ENCODE data around the gene OTOA.
"Not testable (repeated sequence)": the region's sequence is repeated elsewhere in the genome, so short reads cannot be mapped to it uniquely, and the experiment has no call there.

The OTOA gene

GRCh38 chr16:21704733-21705132 lies 41.0 kb downstream of the OTOA start:
- DNase-seq (ENCODE audit: extremely low read depth, low read depth), result peak; percentile 2
- H3K4me3 ChIP-seq (replicated peaks; ENCODE audit: low read depth, low read length), result no peak overlapping the region
- TF ChIP-seq CTCF (IDR thresholded peaks at IDR 0.05; ENCODE audit: low read depth, low read length, missing control alignments), result no peak

- TF ChIP-seq CTCF (IDR thresholded peaks at IDR 0.05; ENCODE audit: low read depth, low read length, missing control alignments), result peak; percentile 79
- H3K4me3 ChIP-seq (replicated peaks; ENCODE audit: low read depth, low read length), result no peak overlapping the region
- peak; percentile 26 for DNase-seq (ENCODE audit: extremely low read depth, low read depth)
These were observed 44.9 kb downstream of the OTOA start for GRCh38 chr16:21708533-21709115.

GRCh38 chr16:21710938-21711337 lies 47.2 kb downstream of the OTOA start:
- H3K4me3 ChIP-seq (replicated peaks; ENCODE audit: low read depth, low read length), result no peak overlapping the region
- DNase-seq (ENCODE audit: extremely low read depth, low read depth), result no peak
- TF ChIP-seq CTCF (IDR thresholded peaks at IDR 0.05; ENCODE audit: low read depth, low read length, missing control alignments), result no peak

GRCh38 chr16:21713549-21714368 lies 50.0 kb downstream of the OTOA start:
- no peak for TF ChIP-seq CTCF (IDR thresholded peaks at IDR 0.05; ENCODE audit: low read depth, low read length, missing control alignments)
- H3K4me3 ChIP-seq (replicated peaks; ENCODE audit: low read depth, low read length), result no peak overlapping the region
- no peak for DNase-seq (ENCODE audit: extremely low read depth, low read depth)

DNA sequence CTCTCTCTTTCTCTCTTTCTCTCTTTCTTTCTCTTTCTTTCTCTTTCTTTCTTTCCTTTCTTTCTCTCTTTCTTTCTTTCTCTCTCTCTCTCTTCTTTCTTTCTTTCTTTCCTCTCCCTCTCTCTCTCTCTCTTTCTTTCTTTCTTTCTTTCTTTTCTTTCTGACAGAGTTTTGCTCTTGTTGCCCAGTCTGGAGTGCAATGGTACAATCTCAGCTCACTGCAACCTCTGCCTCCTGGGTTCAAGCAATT lies 50.5 kb downstream of the OTOA start:
- H3K4me3 ChIP-seq (replicated peaks; ENCODE audit: low read depth, low read length); DNase-seq (ENCODE audit: extremely low read depth, low read depth): not testable (repeated sequence)

DNA sequence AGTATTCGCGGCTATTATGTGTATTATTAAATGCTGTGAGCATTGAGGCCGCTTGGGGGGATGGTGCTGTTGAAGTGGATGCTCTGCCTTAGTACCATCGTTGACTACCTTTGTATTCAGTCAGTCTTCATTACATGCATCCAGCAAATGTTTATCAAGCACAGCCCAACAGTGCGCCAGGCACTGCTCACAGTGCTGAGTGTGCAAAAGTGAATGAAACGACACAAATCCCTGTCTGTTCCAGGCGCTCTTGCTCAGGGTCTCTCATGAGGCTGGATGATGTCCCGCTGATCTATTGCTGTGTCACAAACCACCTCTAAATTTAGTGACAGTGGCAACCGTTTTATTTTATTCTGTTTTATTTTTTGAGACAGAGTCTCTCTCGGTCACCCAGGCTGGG lies 53.8 kb downstream of the OTOA start:
- DNase-seq (ENCODE audit: extremely low read depth, low read depth), result no peak
- no peak for TF ChIP-seq CTCF (IDR thresholded peaks at IDR 0.05; ENCODE audit: low read depth, low read length, missing control alignments)
- H3K4me3 ChIP-seq (replicated peaks; ENCODE audit: low read depth, low read length), result no peak overlapping the region

DNA sequence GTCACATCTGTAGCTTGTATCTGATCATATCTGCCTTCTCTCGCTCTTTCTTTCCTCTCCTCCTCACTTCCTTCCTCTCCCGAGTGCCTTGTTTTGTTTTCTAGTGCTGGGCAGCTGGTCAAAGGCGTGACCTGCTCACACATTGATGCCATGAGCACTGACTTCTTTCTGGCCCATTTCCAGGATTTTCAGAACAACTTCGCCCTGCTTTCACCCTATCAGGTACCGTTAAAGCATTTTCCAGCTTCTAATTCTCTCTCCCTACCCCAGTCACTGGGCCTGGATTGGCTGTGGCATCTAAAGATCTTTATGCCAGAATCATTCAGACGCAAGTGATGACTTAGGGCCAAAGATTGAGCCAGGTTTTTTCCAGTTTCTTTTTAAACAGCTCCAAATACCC lies 55.5 kb downstream of the OTOA start:
- H3K4me3 ChIP-seq (replicated peaks; ENCODE audit: low read depth, low read length), result no peak overlapping the region
- DNase-seq (ENCODE audit: extremely low read depth, low read depth), result no peak
- no peak for TF ChIP-seq CTCF (IDR thresholded peaks at IDR 0.05; ENCODE audit: low read depth, low read length, missing control alignments)

All from HFF-Myc (cell line).